OCI-LY7 (cell line): ENCODE data around the gene CLEC4F. TPM values are rescaled to one million over a fixed set of nuclear protein-coding genes. Genes with fewer than 3 reads are reported as not detected.

ENCODE experiments used
- BruUV-seq: library from RNA; stranded (reverse); fragments of 400-500 nt; replicated peaks from 2 replicates; lab custom pipeline; 2021; lab: Mats Ljungman, UMichigan
- CTCF ChIA-PET: fragments of 300-600 bp; sonication (Branson Sonifier 250); formaldehyde crosslinking; loops from one replicate; lab custom pipeline; 2022; ENCODE audit warnings: antibody characterized with exemption; ENCODE audit not compliant: unreplicated experiment; lab: Charles Lee
- POLR2A ChIA-PET: fragments of 300-600 bp; sonication (Branson Sonifier 250); formaldehyde crosslinking; loops from one replicate; lab custom pipeline; 2022; ENCODE audit warnings: antibody characterized with exemption; lab: Charles Lee
- DNase-seq: peaks from one replicate; pipeline ENCODE4 v3.0.0-alpha.2; 2015; ENCODE audit warnings: low spot score
- H2AFZ ChIP-seq: fragments of 200-600 bp; sonication (generic), shearing (Covaris generic); 2 replicates; pipeline ENCODE4 v1.6.1; 2014; ENCODE audit warnings: mild to moderate bottlenecking, antibody characterized with exemption, low read length, moderate library complexity
- H3K27ac ChIP-seq: fragments of 200-600 bp; sonication (generic); 2 replicates; pipeline ENCODE4 v1.5.1; 2014; ENCODE audit warnings: mixed run types, low read depth, mild to moderate bottlenecking, moderate library complexity, low read length, inconsistent platforms; ENCODE audit not compliant: poor library complexity, severe bottlenecking
- H3K36me3 ChIP-seq: fragments of 200-600 bp; sonication (generic); 2 replicates; pipeline ENCODE4 v1.6.1; 2014; ENCODE audit warnings: mild to moderate bottlenecking, antibody characterized with exemption, low read length, moderate library complexity, mixed read lengths; ENCODE audit not compliant: insufficient read depth
- H3K4me1 ChIP-seq: fragments of 200-600 bp; sonication (generic); 2 replicates; pipeline ENCODE4 v1.5.1; 2014; ENCODE audit warnings: mild to moderate bottlenecking, low read length; ENCODE audit not compliant: insufficient read depth, poor library complexity, severe bottlenecking
- H3K4me2 ChIP-seq: fragments of 200-600 bp; sonication (generic); 2 replicates; pipeline ENCODE4 v1.6.1; 2014; ENCODE audit warnings: mild to moderate bottlenecking, low read length
- H3K4me3 ChIP-seq: fragments of 200-600 bp; sonication (generic); 2 replicates; pipeline ENCODE4 v1.5.1; 2014; ENCODE audit warnings: mild to moderate bottlenecking, low read depth, low read length; ENCODE audit not compliant: poor library complexity, severe bottlenecking
- H3K79me2 ChIP-seq: fragments of 200-600 bp; sonication (generic); 2 replicates; pipeline ENCODE4 v1.6.1; 2016; ENCODE audit warnings: low read depth, mild to moderate bottlenecking, low read length, moderate library complexity, mixed read lengths; ENCODE audit not compliant: insufficient read depth
- H3K9me2 ChIP-seq: fragments of 200-600 bp; sonication (generic); 2 replicates; pipeline ENCODE4 v1.6.1; 2016; ENCODE audit warnings: mild to moderate bottlenecking, low read length, mixed read lengths; ENCODE audit not compliant: insufficient read depth
- H3K9me3 ChIP-seq: fragments of 200-600 bp; sonication (generic); 2 replicates; pipeline ENCODE4 v1.6.1; 2014; ENCODE audit warnings: mild to moderate bottlenecking, mixed run types, low read length, mixed read lengths
- H4K20me1 ChIP-seq: fragments of 200-600 bp; sonication (generic); 2 replicates; pipeline ENCODE4 v1.6.1; 2014; ENCODE audit warnings: mild to moderate bottlenecking, antibody characterized with exemption, low read length, moderate library complexity, mixed read lengths; ENCODE audit not compliant: insufficient read depth
- EZH2phosphoT487 ChIP-seq: fragments of 200-600 bp; sonication (generic); IDR thresholded peaks from 2 replicates; pipeline ENCODE4 v1.6.1; 2018; ENCODE audit warnings: low read depth, borderline replicate concordance, mild to moderate bottlenecking, mixed run types, antibody characterized with exemption, low read length, moderate library complexity, mixed read lengths
- intact Hi-C: fragments of 100-400 bp; cut with micrococcal nuclease; formaldehyde crosslinking; loops from one replicate; pipeline ENCODE4 v1.10.0; 2022; ENCODE audit not compliant: unreplicated experiment
- total RNA-seq, 2 experiments: library from RNA; depleted of rRNA in 1 of 2; stranded (reverse); fragments of >200 nt in 1 of 2; shearing (Covaris generic) in 1 of 2; gene quantifications; 2 replicates each; pipeline ENCODE4 v1.2.3, GENCODE V29; 2014 to 2022
- TF ChIP-seq, protein P1 (sequence below): fragments of 200-600 bp; sonication (generic); conservative IDR thresholded peaks from 2 replicates; pipeline ENCODE4 v1.5.1; 2014; ENCODE audit warnings: mild to moderate bottlenecking, antibody characterized with exemption, low read length, moderate library complexity, mixed read lengths

Gene CLEC4F
- total RNA-seq, 2 experiments from 2014 or later: not detected

DNA sequence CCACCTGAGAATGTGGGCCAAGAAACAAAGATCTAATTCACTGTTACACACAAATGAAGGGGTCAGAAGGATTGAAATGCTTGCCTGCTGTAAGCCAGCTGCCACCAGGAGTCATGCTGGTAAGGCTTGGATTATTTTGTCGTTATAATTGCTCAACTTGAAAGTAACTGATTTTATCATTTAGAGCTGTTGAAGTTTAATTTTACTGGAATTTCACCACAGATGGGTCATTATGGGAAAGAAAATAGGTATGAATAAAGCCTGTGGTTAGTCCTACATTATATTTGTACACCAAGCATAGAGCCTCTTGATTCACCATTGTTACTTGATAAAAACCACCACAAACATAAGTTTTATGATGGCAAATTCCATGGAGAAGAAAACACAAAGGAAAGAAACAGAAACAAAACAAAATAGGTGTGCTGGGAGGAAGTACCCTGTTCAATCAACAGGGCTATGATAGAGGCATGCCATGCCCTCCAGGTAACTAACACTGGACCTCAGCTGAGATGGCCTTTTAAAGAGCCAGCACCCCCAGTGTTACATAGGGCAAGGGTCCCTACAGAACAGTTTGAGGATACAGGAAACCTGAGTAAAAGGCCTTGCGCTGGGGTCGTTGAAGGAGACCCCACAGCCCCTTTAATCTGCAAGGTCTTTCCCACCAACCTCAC, 3.0 kb downstream of the CLEC4F start:
- Histone ChIP-seq H3K27ac (no peak overlapping the region), H3K79me2 (no peaks in the 10 kb centered on the region), H3K9me2 (no peaks in the 10 kb centered on the region), H3K4me3 (no peak overlapping the region), H3K4me2 (no peak overlapping the region), H2AFZ (no peak overlapping the region), H4K20me1 (no peaks in the 10 kb centered on the region), H3K36me3 (no peaks in the 10 kb centered on the region), H3K4me1 (no peaks in the 10 kb centered on the region), H3K9me3 (no peaks in the 10 kb centered on the region)
- no peak for DNase-seq
- CTCF ChIA-PET: no interaction called here
- no TSS peak for BruUV-seq
- TF ChIP-seq, protein P1, sequence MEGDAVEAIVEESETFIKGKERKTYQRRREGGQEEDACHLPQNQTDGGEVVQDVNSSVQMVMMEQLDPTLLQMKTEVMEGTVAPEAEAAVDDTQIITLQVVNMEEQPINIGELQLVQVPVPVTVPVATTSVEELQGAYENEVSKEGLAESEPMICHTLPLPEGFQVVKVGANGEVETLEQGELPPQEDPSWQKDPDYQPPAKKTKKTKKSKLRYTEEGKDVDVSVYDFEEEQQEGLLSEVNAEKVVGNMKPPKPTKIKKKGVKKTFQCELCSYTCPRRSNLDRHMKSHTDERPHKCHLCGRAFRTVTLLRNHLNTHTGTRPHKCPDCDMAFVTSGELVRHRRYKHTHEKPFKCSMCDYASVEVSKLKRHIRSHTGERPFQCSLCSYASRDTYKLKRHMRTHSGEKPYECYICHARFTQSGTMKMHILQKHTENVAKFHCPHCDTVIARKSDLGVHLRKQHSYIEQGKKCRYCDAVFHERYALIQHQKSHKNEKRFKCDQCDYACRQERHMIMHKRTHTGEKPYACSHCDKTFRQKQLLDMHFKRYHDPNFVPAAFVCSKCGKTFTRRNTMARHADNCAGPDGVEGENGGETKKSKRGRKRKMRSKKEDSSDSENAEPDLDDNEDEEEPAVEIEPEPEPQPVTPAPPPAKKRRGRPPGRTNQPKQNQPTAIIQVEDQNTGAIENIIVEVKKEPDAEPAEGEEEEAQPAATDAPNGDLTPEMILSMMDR: no peak
- intact Hi-C loops: no loop called here
- POLR2A ChIA-PET: interaction anchor here (0.7 kb wide), 1 partner anchor 10 kb away, joined by 3 read pairs; no protein-coding TSS in a partner anchor

DNA sequence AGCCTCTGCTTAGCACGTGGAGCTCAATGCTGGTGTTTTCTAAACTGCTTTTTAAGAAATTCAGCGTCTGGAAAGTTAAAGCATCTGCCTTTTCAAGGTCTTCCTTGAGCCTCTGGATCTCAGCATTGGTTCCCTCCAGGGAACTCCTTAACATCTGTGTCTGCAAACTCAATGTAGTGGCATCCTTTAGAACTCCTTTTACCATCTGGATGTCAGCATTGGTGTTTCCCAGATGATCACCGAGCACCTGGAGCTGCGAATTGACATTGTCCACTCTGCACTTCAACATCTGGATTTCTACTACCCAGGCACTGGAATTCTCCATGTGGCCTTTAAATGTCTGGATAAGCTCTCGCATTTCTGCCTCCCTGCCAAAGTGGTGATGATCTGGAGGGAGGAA, 3.7 kb downstream of the CLEC4F start:
- Histone ChIP-seq H3K4me2 (no peak overlapping the region), H3K4me1 (no peaks in the 10 kb centered on the region), H3K79me2 (no peaks in the 10 kb centered on the region), H3K27ac (no peak overlapping the region), H4K20me1 (no peaks in the 10 kb centered on the region), H2AFZ (no peak overlapping the region), H3K36me3 (no peaks in the 10 kb centered on the region), H3K4me3 (no peak overlapping the region), H3K9me3 (no peaks in the 10 kb centered on the region), H3K9me2 (no peaks in the 10 kb centered on the region)
- POLR2A ChIA-PET: no interaction called here
- intact Hi-C loops: no loop called here
- CTCF ChIA-PET: no interaction called here
- DNase-seq: no peak
- TF ChIP-seq, protein P1: no peak
- TF ChIP-seq EZH2phosphoT487: no peak
- BruUV-seq: no TSS peak
